Measurements from ENCODE around the gene ARID3C. TPM values are rescaled to one million over a fixed set of nuclear protein-coding genes. Genes with fewer than 3 reads are reported as not detected.
A peak's percentile ranks its signal among the peaks of the same experiment; 100 is the strongest.

ARID3C gene
- total RNA-seq, 4 donors from 2014 or later: not detected

- DNase-seq: no peak
- ATAC-seq: no peak
- H3K4me3 ChIP-seq: no peak overlapping the region
- H3K27ac ChIP-seq: peak overlapping the region in 1 of 4 donors; percentile 20
- H3K36me3 ChIP-seq: no peaks in the 10 kb centered on the region
- in situ Hi-C loops (cut with MboI; ENCODE audit: low sequenced_read_pairs in 4 of 4): no loop called here
- TF ChIP-seq POLR2A (IDR thresholded peaks at IDR 0.05) (no peak), CTCF (IDR thresholded peaks at IDR 0.05 in 4 of 5, conservative IDR thresholded peaks at IDR 0.05 in 1 of 5) (no peak)
- intact Hi-C loops (cut with DNase I; ENCODE audit: low total_unique reads): no loop called here
- peaks cover 15 to 47% of the 10 kb centered on the region in 2 donors for H3K4me1 ChIP-seq
- H3K9me3 ChIP-seq: no peaks in the 10 kb centered on the region
- H3K27me3 ChIP-seq: no peaks in the 10 kb centered on the region
These were observed 48.5 kb downstream of the ARID3C start for GRCh38 chr9:34580358-34580757.

GRCh38 chr9:34579808-34580163, 49.1 kb downstream of the ARID3C start:
- Histone ChIP-seq H3K27ac (no peak overlapping the region), H3K4me3 (no peak overlapping the region), H3K4me1 (peaks cover 13 to 41% of the 10 kb centered on the region in 2 donors), H3K9me3 (no peaks in the 10 kb centered on the region), H3K36me3 (no peaks in the 10 kb centered on the region), H3K27me3 (no peaks in the 10 kb centered on the region)
- ATAC-seq (no peak), DNase-seq (no peak)
- intact Hi-C loops (cut with DNase I; ENCODE audit: low total_unique reads): no loop called here
- in situ Hi-C loops (cut with MboI; ENCODE audit: low sequenced_read_pairs in 4 of 4): no loop called here
- TF ChIP-seq CTCF (IDR thresholded peaks at IDR 0.05 in 4 of 5, conservative IDR thresholded peaks at IDR 0.05 in 1 of 5) (no peak), POLR2A (IDR thresholded peaks at IDR 0.05) (no peak)

- H3K27me3 ChIP-seq: no peaks in the 10 kb centered on the region
- no peak overlapping the region for H3K27ac ChIP-seq
- H3K4me3 ChIP-seq: no peak overlapping the region
- ATAC-seq (no peak), DNase-seq (no peak)
- in situ Hi-C loops (cut with MboI; ENCODE audit: low sequenced_read_pairs in 4 of 4): no loop called here
- no peaks in the 10 kb centered on the region for H3K9me3 ChIP-seq
- peaks cover 11 to 36% of the 10 kb centered on the region in 2 donors for H3K4me1 ChIP-seq
- no peaks in the 10 kb centered on the region for H3K36me3 ChIP-seq
- intact Hi-C loops (cut with DNase I; ENCODE audit: low total_unique reads): no loop called here
- TF ChIP-seq CTCF (IDR thresholded peaks at IDR 0.05 in 4 of 5, conservative IDR thresholded peaks at IDR 0.05 in 1 of 5) (no peak), POLR2A (IDR thresholded peaks at IDR 0.05) (no peak)
These were observed 49.6 kb downstream of the ARID3C start for GRCh38 chr9:34579104-34579807.

GRCh38 chr9:34578241-34579103, 50.4 kb downstream of the ARID3C start:
- ATAC-seq: no peak
- DNase-seq: no peak
- in situ Hi-C loops (cut with MboI; ENCODE audit: low sequenced_read_pairs in 4 of 4): no loop called here
- H3K36me3 ChIP-seq: no peaks in the 10 kb centered on the region
- no peaks in the 10 kb centered on the region for H3K9me3 ChIP-seq
- H3K27ac ChIP-seq: no peak overlapping the region
- peaks cover 6 to 28% of the 10 kb centered on the region in 2 donors for H3K4me1 ChIP-seq
- no peaks in the 10 kb centered on the region for H3K27me3 ChIP-seq
- TF ChIP-seq POLR2A (IDR thresholded peaks at IDR 0.05) (no peak), CTCF (IDR thresholded peaks at IDR 0.05 in 4 of 5, conservative IDR thresholded peaks at IDR 0.05 in 1 of 5) (no peak)
- intact Hi-C loops (cut with DNase I; ENCODE audit: low total_unique reads): no loop called here
- no peak overlapping the region for H3K4me3 ChIP-seq
